DMS114 treated with DMSO at 0.1 percent for 48 hours (cell line): ENCODE results near the gene ERGIC1.
"Not testable (repeated sequence)": the region's sequence is repeated elsewhere in the genome, so short reads cannot be mapped to it uniquely, and the experiment has no call there.

Experiments
- DNase-seq: peaks from one replicate; lab custom pipeline; 2025; ENCODE audit not compliant: unreplicated experiment; lab: John Stamatoyannopoulos, UW

Gene ERGIC1, protein sequence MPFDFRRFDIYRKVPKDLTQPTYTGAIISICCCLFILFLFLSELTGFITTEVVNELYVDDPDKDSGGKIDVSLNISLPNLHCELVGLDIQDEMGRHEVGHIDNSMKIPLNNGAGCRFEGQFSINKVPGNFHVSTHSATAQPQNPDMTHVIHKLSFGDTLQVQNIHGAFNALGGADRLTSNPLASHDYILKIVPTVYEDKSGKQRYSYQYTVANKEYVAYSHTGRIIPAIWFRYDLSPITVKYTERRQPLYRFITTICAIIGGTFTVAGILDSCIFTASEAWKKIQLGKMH

DNA sequence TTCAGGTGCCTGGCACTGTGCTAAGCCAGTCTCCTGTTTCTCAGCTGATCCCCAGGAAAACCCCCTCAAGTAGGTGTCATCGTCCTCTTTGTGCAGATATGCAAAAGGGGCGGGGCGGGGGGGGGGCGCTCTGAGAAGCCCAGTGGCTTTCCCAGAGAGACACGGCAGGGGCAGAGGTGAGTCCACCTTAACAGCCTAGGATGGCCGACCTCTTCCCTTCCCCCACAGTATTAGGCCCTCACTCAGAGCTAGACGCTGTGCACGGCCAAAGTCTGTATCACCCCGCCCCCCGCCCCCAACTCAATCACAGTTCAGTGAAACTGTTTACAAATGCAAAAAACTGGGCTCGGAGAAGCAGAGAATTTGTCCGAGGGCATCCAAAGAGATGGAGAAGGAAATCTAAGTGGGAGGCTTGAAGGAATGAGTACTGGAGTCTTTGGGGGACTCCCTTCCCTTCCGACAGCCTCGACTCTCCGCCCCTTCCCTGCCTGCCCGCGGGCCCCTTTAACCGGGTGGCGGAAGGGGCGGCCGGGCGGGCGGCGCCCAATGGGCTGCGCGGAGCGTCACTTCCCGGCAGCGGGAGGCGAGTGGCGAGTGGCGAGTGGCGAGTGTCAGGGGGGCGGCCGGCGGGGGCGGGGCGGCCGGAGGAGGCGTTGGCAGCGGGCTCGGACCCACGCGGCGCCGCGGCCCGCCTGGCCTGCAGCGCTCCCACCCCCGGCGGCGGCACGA, at the start of gene ERGIC1:
Gene ERGIC1, plus strand, starts transcription at position 566 of the 729 bp plus-strand sequence. Its CDS starts 163 bp downstream, at position 729.
- peak; percentile 70 for DNase-seq

DNA sequence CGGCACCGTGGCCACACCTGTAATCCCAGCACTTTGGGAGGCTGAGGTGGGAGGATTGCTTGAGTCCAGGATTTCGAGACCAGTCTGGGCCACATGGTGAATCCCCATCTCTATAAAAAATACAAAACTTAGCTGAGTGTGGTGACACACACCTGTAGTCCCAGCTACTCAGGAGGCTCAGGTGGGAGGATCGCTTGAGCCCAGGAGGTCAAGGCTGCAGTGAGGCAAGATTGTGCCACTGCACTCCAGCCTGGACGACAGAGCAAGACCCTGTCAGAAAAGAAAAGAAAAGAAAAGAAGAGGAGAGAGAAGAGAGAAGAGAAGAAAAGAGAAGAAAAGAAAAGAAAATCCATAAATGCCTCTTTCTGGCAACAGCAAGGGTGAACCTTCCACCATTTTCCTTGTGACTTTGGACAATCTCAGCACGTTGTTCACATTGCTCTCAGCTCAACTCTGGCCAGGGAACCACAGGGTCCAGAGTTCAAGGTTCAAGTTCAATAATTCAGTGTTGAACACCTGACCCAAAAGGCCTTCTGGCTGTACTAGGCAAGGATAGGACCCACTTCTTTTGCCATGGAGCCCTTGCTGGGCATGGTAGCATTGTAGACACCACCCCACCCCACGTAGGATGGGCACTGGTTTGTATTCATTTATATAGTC, 48.5 kb upstream of the ERGIC1 start:
- no peak for DNase-seq

DNA sequence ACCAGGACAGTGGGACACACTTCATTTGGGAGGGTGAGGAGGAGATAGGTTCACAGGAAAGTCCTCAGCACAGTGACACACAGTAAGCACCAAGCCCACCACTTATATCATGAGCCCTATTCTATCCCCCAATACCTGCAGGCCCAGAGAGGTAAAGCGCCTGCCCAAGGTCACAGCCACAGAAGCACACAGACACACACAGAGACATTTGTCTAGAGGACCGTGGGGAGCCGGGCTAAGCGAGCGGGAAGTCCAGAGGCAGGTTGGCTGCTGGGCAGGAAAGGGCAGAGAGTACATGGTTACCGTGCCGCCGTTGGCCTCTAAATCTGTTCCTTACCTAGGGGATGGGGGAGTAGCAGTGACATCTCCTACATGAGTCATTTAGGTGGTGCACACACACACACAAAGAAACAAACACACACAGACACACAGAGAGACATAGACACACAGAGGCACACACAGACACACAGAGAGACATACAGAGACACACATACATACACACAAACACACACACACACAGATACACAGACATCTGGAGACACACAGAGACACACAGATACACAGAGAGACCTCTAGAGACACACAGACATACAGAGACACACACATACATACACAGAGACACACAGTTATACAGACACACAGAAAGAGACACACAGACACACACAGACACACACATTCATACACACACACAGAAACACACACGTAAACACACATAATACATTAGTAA, 47.2 kb upstream of the ERGIC1 start:
- DNase-seq, result no peak

DNA sequence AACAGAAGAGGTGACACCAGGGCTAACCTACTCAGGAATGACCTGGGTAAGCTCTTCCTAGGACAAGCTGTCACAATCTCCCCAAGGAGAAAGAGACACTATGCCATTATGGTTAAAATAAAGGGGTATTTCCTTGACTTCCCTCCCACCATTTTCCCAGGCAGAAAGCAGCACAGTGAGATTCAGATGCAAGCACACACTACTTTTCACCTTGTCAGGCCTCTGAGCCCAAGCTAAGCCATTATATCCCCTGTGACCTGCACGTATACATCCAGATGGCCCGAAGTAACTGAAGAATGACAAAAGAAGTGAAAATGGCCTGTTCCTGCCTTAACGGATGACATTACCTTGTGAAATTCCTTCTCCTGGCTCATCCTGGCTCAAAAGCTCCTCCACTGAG, 46.5 kb upstream of the ERGIC1 start:
- DNase-seq, result not testable (repeated sequence)

DNA sequence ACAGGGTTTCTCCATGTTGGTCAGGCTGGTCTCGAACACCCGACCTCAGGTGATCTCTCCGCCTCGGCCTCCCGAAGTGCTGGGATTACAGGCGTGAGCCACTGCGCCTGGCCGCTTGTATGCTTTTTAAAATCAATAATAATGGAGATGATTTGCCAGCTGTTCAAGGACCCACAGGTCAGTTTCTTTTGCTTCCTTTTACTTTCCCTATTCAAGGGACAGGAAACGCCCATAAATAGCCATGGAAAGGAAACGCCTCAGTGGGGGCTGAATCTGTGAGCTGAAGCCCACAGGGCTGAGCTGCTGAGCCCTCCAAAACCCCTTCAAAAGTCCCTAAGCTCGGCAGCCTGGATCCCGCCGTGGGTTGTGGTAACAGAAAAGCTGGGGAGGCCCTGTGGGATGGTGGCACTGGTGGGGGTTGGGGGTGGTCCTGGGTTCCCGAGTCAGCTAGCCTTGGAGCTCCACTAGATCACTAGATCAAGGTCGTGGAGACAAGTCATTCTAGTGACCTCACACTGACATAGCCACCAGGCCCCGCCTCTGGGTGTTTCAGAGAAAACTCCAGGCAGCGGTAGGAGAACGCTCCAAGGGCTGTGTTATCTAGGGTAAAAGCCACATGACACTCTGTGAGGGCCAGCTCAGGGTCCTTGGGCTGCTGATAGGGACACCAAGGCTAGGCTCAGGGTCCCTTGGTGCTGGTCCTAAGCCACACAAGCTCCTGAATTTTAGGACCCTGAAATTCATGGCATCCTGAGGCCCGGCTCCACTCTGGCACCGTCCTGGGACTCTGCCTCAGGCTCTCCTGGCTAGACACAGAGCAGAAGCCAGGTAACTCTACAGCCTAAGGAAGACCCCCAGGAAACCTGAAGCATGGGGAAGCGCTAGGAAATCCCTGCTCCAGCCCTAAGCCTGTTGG, 45.0 kb upstream of the ERGIC1 start:
- DNase-seq, result no peak

DNA sequence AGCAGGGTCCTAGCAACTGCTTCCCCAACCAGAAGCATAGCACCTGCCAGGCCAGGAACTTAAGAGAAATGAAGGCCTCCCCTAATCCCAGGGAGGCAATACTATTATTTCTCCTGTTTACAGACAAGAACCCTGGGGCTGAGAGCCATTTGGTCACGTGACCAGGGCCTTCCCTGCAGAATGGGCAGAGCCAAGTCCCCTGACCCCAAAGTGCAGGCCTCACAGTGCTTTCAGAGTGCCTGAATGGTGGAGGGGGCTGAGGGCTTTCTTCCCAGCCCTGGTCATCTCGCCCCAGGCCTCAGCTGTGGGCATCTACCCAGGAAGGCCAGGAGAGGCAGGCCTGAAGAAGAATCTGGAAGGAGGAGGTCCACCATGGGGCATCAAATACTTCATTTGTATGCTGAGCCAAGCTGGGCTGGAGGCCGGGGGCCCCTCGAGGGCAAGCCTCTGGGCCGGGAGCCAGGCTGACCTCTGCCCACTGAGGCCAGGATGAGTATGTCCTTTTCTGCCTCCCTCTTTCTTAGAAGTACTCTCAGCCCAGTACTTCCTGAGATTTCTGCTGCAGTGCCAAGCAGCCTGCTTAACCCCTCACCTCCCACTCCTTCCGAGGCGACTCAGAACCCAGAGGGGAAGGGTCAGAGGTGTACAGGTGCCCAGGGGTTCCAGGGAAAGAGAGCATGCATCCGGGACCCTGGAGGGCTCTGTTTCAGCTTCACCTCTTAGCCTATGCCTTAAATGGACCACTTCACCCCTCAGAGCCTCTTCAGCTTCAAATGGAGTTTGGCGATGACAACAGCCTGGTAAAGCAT, 44.2 kb upstream of the ERGIC1 start:
- no peak for DNase-seq

DNA sequence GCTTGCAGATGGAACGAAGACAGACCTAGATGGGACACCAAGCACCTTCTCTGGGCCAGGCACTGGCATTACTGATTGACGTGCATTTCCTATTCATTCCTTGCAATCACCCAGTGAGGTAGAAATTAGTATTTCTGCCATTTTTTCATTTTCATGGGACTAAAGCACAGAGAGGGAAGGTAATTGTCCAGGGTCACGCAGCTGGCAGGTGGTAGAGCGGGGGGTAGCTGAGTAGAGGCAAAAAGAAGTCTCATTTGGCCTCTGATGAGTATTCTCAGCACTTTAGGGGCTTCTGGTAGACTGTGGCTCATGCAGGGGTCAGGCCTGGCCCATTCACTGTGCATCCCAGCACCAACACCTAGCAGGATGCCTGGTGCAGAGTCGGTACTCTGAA, 43.6 kb upstream of the ERGIC1 start:
- DNase-seq, result no peak

DNA sequence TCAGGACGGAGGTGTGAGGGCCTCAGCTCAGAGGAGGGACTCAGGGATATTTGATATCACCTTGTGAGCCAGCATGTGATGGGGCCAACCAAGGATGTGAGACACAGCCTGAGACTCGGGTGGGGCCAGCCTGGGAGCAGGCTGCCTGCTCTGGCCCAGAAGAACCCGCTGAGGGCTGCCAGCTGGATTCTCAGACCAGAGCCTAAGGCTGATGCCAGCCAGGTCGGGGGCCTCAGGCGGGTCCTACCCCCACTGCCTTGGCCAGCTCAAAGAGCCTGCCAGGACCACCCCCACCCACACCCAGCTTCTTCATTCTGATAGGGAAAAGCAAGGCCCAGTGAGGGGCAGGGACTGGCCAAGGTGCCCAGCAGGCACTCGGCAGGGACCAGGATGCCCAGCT, 42.8 kb upstream of the ERGIC1 start:
- no peak for DNase-seq

DNA sequence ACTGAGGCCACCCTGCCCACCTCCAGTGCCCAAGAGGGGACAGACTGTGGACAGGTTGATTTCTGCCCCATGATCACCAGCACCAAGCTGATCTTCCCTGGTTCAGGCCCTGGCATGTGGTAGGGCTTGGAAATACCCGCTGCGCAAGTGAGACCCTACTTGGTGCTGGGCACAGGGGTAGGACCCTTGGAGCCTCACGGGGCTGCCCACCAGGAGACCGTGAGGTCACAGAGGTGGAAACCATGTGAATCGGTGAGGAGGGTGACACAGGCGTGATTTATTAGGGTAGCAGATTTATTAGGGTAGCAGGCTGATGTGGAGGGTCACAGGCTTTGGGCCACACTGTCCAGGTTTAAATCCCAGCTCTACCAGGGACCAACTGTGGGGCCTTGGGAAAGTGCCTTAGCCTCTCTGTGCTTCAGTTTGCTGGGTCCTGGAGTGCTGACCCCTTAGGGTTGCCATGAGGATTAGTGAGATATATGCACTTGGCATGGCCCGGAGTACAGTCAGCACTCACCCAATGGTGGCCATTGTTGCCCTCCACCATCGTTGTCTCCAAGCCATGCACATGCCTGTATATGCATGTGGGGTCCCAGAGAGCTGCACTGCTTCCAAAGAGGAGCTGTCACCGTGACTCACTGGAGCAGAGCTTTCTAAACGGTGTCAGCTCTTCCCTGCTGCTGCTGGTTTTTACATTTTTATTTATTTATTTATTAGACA, 42.2 kb upstream of the ERGIC1 start:
- DNase-seq, result no peak

DNA sequence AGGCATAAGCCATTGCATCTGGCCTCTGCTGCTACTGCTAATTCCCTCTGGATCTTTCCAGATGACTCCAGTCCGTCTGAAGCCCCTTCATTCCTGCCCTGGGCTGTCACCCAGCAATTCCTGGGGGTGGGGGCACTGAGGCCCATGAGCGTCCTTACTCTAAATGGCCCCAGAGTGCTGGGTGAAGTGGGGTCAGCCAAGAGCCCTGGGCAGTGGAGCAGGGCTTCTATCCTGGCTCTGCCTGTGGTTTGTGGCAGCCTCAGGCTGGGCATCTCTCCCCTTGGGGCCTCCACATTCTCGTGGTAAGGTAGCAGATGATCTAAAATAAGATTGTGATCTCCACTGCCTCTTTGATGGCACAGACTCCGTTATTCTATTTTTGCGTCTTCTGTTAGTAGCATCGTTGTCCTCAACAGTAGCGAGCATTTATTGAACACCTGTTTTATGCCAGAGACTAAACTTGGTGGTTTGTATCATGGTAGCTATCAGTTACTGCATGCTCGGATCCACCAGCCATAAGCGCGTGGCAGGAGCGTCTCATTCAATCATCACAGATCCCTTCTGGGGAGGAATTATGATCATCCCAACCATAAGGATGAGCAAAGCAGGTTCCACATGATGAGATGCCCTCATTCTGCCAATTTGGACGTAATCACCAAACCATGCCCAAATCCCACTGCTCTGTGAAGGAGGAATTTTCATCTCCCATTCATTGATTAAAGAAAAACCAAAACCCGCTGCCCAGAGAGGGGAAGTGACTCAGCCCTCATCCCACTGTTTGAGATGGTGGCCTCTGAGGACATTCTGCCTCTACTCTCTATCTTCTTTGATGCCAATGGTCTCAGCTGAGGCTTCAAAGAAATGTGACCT, 41.1 kb upstream of the ERGIC1 start:
- DNase-seq, result no peak

DNA sequence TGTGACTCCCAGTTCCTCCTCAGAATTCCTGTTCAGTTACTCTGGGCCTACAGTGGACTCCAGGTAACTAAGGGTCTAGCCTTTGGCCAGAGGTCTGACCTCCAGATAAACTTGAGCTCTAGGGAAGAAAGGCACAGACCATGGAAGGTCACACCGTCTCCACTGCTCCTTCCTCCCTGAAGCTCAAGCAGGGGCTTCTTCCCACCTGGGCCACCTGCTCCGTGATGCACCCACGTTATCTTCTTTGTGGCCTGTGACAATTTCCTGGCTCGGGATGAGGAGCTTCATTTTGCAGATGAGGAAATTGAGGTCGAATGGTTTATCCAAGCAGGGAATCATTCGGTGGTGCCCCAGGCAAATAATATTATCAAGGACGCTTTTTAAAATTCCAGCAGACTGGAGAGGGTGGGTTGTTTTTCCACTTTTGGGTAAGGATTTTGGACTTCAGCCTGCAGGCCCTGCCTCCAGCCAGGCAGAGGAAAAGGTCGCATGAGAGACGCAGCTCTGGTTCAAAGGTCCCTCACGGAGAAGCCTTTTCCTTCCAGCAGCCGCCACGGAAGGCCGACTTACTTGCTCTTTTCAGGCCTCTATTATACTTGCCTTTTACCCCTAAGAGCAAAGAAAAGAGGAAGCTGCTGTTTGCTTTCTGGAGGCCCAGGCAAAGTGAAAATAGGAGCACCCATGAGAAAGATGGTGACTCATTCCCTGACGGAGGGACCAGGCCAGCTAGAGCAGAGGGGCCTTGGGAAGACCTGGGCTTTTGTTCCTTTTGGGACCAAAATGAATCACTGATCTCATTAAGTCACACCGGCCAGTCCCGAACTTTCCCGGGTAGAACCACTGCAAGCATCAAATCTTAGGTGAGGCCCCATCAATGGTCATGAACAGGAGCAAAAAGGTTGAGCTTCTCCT, 40.2 kb upstream of the ERGIC1 start:
- no peak for DNase-seq

DNA sequence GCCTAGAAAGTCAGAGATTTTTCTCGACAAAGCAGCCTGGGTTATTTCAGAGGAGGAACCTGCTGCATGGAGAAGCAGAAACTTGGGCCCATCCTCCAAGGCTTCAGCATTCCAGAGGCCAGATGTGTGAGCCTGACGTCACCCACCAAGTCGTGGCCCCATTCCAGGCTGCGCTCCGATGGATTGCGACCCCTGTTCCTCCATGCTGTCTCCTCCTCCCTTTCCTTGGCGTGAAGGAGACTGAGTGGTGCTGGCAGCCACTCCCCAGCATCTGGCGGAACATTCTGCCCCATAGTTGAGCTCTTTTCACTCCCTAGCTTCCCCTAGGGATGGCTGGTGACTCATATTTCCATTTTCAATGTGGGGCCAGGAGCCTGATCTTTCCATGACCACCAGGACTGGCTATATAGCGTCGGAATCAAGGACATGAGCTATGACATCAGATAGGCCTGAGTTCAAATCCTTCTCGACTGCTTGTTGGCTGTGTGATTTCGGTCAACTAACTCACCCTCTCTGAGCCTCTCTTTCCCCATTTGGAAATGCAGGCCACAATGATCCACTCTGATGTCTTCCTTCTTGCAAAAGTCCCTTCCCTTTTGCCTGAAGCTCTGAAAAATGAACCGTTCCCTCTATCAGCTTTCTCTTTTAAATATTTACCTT, 38.6 kb upstream of the ERGIC1 start:
- no peak for DNase-seq

DNA sequence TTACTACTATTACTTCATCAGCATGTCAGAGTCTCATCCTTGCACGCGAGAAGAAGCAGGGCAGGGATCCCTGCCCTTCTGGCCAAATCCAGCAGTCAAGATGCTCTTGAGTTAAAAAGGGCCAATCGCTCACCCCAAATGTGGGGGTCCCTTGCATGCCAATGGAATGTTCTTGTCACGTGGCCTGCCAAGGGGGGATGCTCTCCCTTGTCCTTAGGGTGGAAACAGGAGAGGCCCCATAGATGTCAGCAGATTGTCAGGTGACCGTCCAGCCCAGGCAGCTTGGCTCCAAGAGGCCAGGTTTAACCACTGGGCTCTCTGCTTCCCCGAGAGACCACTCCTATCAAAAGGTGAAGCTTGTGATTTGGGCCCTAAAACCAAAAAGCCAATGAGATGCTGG, 37.7 kb upstream of the ERGIC1 start:
- no peak for DNase-seq

DNA sequence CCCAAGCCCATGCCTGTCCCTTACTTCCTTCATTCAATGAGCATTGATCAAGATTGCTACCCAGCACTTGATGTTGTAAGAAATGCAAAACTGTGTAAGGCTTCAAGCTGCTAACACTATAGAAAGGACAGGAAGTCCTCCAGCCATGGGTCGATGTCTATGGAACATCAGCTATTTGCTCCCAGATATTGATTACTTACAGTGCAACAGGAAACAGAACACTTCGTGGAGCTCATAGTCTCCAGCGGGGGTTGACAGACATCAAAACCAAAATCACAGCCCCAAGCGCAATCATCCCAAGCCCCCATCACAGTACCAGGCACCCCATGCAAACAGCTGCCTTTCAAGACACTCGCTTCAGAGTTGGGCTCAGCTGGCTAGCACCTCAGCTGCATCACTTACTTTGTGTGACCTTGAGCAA, 36.3 kb upstream of the ERGIC1 start:
- DNase-seq, result no peak

DNA sequence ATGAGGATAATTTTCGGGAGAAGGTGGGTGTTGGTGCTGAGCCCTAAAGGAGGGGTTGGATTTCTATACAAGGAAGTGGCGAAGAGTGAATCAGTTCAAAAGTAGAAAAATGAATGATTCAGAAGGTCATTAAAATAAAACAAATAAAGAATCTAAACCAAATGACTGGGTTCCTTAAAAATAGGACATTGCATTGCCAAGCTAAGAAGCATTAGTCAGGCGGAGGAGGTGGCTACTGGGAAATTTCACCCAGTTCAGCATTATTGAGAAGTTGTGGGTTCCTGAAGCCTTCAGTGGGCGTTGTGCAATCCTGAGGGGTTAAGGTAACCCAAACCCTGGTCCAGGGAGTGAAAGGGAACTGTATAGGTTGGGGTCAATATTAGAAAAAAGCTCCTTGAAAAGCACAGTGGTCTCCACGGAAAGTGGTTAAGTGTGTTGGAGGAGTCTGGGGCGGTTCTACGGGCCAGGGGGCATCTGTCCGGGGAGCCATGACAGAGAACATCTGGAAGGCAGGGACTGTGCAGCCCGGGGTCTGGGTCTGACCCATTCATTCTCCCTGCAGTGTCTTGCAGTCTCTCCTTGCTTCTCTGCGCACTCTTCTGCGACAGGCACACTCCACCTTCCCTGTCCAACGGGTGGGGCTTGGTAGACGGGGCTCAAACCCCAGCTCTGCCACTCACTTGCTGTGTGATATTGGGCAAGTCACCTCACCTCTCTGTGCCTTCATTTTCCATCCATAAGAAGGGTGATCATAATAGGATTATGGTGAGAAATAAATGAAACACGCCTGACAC, 35.4 kb upstream of the ERGIC1 start:
- DNase-seq, result no peak

DNA sequence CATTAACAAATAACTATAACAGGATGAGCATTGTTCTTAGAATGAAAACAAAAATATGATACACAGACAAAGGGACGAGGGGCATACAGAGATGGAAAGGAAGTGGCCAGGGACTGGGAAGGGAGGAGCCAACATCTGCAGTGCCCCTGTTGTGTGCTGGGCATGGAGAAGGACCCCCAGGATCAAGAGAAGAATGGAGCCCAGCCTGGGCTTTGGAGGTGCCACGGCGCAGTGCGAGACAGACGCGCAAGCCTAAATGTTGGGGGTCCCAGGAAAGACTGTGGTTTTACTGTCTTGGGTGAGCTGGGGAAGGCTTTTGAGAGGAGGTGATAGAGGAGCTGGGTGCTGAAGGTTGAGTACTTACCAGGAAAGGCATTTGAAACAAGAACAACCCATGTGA, 34.6 kb upstream of the ERGIC1 start:
- no peak for DNase-seq
